ENCODE measurements around the gene GATAD1. TPM values are rescaled to one million over a fixed set of nuclear protein-coding genes. Genes with fewer than 3 reads are reported as not detected.

Gene GATAD1
- total and polyA plus RNA-seq, 2 donors from 2014 or later = 17.5 to 35.8 TPM

DNA sequence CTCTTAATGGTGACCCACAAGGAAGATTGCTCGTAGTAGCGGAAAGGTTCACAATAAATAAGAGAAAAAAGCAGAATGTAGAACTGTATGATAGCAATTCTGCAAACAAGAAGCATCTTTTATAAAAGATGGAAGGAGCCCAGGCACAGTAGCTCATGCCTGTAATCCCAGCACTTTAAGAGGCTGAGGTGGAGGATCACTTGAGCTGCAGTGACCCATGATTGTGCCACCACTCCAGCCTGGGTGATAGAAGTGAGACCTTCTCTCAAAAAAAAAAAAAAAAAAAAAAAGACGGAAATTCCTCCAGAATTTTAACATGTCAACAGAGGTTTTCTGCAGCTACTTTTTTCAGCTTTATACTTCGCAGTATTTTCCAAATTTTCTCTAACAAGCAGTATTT, 13.2 kb downstream of the GATAD1 start:
- H3K9ac ChIP-seq (ENCODE audit: low read length in 3 of 3) = no peak overlapping the region
- FAIRE-seq (no peak), DNase-seq (no peak)
- TF ChIP-seq, protein P1, sequence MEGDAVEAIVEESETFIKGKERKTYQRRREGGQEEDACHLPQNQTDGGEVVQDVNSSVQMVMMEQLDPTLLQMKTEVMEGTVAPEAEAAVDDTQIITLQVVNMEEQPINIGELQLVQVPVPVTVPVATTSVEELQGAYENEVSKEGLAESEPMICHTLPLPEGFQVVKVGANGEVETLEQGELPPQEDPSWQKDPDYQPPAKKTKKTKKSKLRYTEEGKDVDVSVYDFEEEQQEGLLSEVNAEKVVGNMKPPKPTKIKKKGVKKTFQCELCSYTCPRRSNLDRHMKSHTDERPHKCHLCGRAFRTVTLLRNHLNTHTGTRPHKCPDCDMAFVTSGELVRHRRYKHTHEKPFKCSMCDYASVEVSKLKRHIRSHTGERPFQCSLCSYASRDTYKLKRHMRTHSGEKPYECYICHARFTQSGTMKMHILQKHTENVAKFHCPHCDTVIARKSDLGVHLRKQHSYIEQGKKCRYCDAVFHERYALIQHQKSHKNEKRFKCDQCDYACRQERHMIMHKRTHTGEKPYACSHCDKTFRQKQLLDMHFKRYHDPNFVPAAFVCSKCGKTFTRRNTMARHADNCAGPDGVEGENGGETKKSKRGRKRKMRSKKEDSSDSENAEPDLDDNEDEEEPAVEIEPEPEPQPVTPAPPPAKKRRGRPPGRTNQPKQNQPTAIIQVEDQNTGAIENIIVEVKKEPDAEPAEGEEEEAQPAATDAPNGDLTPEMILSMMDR (IDR thresholded peaks at IDR 0.05; ENCODE audit: borderline replicate concordance, extremely low read depth, insufficient read depth) = no peak
- H3K4me1 ChIP-seq (ENCODE audit: control insufficient read depth in 2 of 3, insufficient read depth in 2 of 3, low read depth in 1 of 3, low read length in 3 of 3) = peaks cover 0 to 2% (median 0%) of the 10 kb centered on the region in 3 donors
- peaks cover 8 to 15% (median 9%) of the 10 kb centered on the region in 3 donors for H3K36me3 ChIP-seq (ENCODE audit: control insufficient read depth in 2 of 3, insufficient read depth in 3 of 3, low read length in 3 of 3)
- intact Hi-C loops (cut with DNase I) = no loop called here
- no peak overlapping the region for H3K4me3 ChIP-seq (ENCODE audit: low read length in 3 of 3)
- no peak overlapping the region for H3K27ac ChIP-seq (ENCODE audit: low read depth in 2 of 2, low read length in 2 of 2)
- H3K27me3 ChIP-seq (ENCODE audit: control insufficient read depth, insufficient read depth, low read length) = no peaks in the 10 kb centered on the region
- no peaks in the 10 kb centered on the region for H3K9me3 ChIP-seq (ENCODE audit: control insufficient read depth in 2 of 3, insufficient read depth in 1 of 3, low read length in 3 of 3)

DNA sequence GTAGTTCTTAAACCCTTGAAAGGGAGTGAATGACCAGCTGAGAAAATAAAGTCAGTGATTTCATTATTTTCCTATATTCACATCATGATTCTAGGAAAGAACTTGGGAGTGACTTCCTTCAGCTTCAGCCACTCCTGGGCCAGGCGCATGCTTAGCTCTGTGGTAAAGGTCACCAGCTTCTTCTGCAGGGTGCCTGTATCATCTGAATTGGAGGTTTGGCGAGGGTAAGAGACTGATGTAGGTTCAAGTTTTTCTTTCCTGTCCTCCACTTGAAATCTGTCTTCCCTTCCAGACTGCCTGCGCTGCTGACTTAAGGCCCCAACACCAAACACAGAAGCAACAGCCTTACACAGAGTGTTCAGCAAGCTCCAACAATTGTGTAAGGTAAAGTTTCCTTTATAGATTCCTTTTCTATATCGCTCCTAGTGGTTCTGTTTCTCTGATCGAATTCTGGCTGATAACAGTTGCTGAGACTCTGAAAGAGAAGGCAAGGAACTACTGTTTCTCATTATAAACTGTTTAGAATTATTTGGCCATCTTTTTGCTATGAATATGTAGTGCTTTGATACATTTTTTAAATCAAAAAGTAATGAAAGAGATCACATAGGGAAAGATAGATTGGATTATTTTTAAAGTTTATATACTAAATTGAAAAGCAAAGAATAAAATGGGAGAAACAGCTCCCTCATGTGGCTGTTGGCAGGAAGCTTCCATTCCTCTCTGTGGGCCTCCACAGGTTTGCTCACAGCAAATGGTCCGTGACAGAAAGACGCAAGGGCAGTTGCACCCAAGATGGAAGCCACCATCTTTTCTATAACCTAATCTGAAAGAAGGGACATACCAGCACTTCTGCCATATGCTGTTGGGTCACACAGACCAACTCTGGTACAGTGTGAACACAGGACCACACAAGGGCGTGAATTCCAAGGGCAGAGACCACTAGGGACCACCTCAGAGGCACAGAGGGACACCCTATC, 14.0 kb downstream of the GATAD1 start:
- intact Hi-C loops (cut with DNase I) = no loop called here
- H3K36me3 ChIP-seq (ENCODE audit: control insufficient read depth in 2 of 3, insufficient read depth in 3 of 3, low read length in 3 of 3) = peaks cover 2 to 9% (median 3%) of the 10 kb centered on the region in 3 donors
- DNase-seq (peak in 4 of 5 donors; percentile 34 to 74 (median 55)), FAIRE-seq (no peak)
- H3K9ac ChIP-seq (ENCODE audit: low read length in 3 of 3) = no peak overlapping the region
- H3K4me1 ChIP-seq (ENCODE audit: control insufficient read depth in 2 of 3, insufficient read depth in 2 of 3, low read depth in 1 of 3, low read length in 3 of 3) = peaks cover 0 to 2% (median 0%) of the 10 kb centered on the region in 3 donors
- TF ChIP-seq, protein P1 (IDR thresholded peaks at IDR 0.05; ENCODE audit: borderline replicate concordance, extremely low read depth, insufficient read depth) = peak; percentile 49
- no peak overlapping the region for H3K27ac ChIP-seq (ENCODE audit: low read depth in 2 of 2, low read length in 2 of 2)
- H3K27me3 ChIP-seq (ENCODE audit: control insufficient read depth, insufficient read depth, low read length) = no peaks in the 10 kb centered on the region
- H3K4me3 ChIP-seq (ENCODE audit: low read length in 3 of 3) = peak overlapping the region in 1 of 3 donors; percentile 14
- H3K9me3 ChIP-seq (ENCODE audit: control insufficient read depth in 2 of 3, insufficient read depth in 1 of 3, low read length in 3 of 3) = no peaks in the 10 kb centered on the region

DNA sequence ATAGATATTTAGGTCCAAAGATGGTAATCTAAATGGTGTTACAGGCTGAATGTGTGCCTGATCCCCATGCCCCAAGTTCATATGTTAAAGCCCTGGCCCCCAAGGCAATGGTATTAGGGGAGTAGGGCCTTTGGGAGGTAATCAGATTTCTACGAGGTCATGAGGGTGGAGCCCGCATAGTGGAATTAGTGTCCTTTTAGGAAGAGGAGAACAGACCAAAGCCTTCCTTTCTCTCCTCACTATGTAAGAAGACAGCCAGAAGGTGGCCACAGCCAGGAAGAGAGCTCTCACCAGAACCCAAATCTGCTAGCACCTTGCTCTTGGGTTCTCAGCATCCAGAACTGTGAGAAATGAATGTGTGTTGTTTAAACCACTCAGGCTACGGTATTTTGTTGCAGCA, 15.3 kb downstream of the GATAD1 start:
- FAIRE-seq = no peak
- no peak for DNase-seq
- intact Hi-C loops (cut with DNase I) = no loop called here
- Histone ChIP-seq H3K27me3 (ENCODE audit: control insufficient read depth, insufficient read depth, low read length) (no peaks in the 10 kb centered on the region), H3K4me1 (ENCODE audit: control insufficient read depth in 2 of 3, insufficient read depth in 2 of 3, low read depth in 1 of 3, low read length in 3 of 3) (peaks cover 0 to 2% (median 0%) of the 10 kb centered on the region in 3 donors), H3K9ac (ENCODE audit: low read length in 3 of 3) (no peak overlapping the region), H3K36me3 (ENCODE audit: control insufficient read depth in 2 of 3, insufficient read depth in 3 of 3, low read length in 3 of 3) (peaks cover 0 to 5% (median 0%) of the 10 kb centered on the region in 3 donors), H3K27ac (ENCODE audit: low read depth in 2 of 2, low read length in 2 of 2) (no peak overlapping the region), H3K4me3 (ENCODE audit: low read length in 3 of 3) (no peak overlapping the region), H3K9me3 (ENCODE audit: control insufficient read depth in 2 of 3, insufficient read depth in 1 of 3, low read length in 3 of 3) (no peaks in the 10 kb centered on the region)
- TF ChIP-seq, protein P1 (IDR thresholded peaks at IDR 0.05; ENCODE audit: borderline replicate concordance, extremely low read depth, insufficient read depth) = no peak

Data from kidney (tissue), 14 donors.